H1 (cell line): Measurements from ENCODE around the gene CSNK2B. TPM values are rescaled to one million over a fixed set of nuclear protein-coding genes. Genes with fewer than 3 reads are reported as not detected.

ENCODE experiments used
- CTCF ChIA-PET: fragments of 300-600 bp; sonication (Branson Sonifier 250); formaldehyde crosslinking; loops from one replicate; lab custom pipeline; 2021; ENCODE audit not compliant: partially characterized antibody; lab: Charles Lee
- POLR2A ChIA-PET: fragments of 300-600 bp; sonication (Branson Sonifier 250); formaldehyde crosslinking; loops from one replicate; lab custom pipeline; 2021; ENCODE audit warnings: inconsistent platforms; ENCODE audit not compliant: partially characterized antibody; lab: Charles Lee
- DNase-seq, 2 experiments: peaks; one replicate each; pipeline versions ENCODE4 v3.0.0 to v3.0.0-alpha.2; 2010 to 2022; ENCODE audit warnings: low spot score in 2 of 2, low read depth in 1 of 2, mixed read lengths in 1 of 2
- FAIRE-seq: peaks from 2 replicates; lab custom pipeline; 2011; peaks lifted over from hg19 to GRCh38; lab: Jason Lieb, UNC
- H2AFZ ChIP-seq: 2 replicates; pipeline ENCODE4 v1.8.1; 2012; ENCODE audit warnings: low read length, inconsistent platforms
- H2AK5ac ChIP-seq: 2 replicates; pipeline ENCODE4 v1.6.1; 2013; ENCODE audit warnings: low read depth, low read length
- H2BK120ac ChIP-seq: replicated peaks from 2 replicates; pipeline ENCODE3; 2013; ENCODE audit warnings: low read depth, low read length, inconsistent platforms
- H2BK12ac ChIP-seq: 2 replicates; pipeline ENCODE4 v1.6.1; 2013; ENCODE audit warnings: low read depth, low read length
- H2BK15ac ChIP-seq: 2 replicates; pipeline ENCODE4 v1.6.1; 2013; ENCODE audit warnings: low read length
- H2BK20ac ChIP-seq: 2 replicates; pipeline ENCODE4 v1.6.1; 2013; ENCODE audit warnings: low read length
- H2BK5ac ChIP-seq: 2 replicates; pipeline ENCODE4 v1.6.1; 2013; ENCODE audit warnings: low read depth, low read length
- H3K14ac ChIP-seq: 2 replicates; pipeline ENCODE4 v1.6.1; 2013; ENCODE audit warnings: inconsistent platforms; ENCODE audit not compliant: insufficient read length
- H3K18ac ChIP-seq: 2 replicates; pipeline ENCODE4 v1.6.1; 2013; ENCODE audit warnings: low read length; ENCODE audit errors: extremely low read depth
- H3K23ac ChIP-seq: 2 replicates; pipeline ENCODE4 v1.6.1; 2013; ENCODE audit warnings: inconsistent platforms; ENCODE audit not compliant: insufficient read length
- H3K23me2 ChIP-seq: 2 replicates; pipeline ENCODE4 v1.6.1; 2013; ENCODE audit warnings: low read depth, low read length
- H3K27ac ChIP-seq: 2 replicates; pipeline ENCODE4 v1.6.1; 2011; ENCODE audit warnings: low read depth, low read length, inconsistent platforms
- H3K27me3 ChIP-seq, 4 experiments: replicated peaks in 1 of 4; 1 replicate in 1 of 4; 2 replicates in 3 of 4; pipeline versions ENCODE4 v1.6.1 to v1.8.1; 2011 to 2013; ENCODE audit warnings: low read length in 3 of 4, mild to moderate bottlenecking in 3 of 4, inconsistent platforms in 2 of 4, mixed read lengths in 2 of 4, moderate library complexity in 1 of 4; ENCODE audit not compliant: control insufficient read depth in 3 of 4, insufficient read depth in 3 of 4; ENCODE audit errors: extremely low read depth in 1 of 4
- H3K36me3 ChIP-seq, 4 experiments: 2 replicates each; pipeline versions ENCODE4 v1.6.1 to v1.8.1; 2011 to 2013; ENCODE audit warnings: mild to moderate bottlenecking in 4 of 4, low read length in 3 of 4, moderate library complexity in 2 of 4, control low read depth in 1 of 4, inconsistent platforms in 1 of 4; ENCODE audit not compliant: insufficient read depth in 4 of 4, control insufficient read depth in 2 of 4
- H3K4ac ChIP-seq: replicated peaks from 2 replicates; pipeline ENCODE3; 2013; ENCODE audit warnings: low read length, low read depth, mixed read lengths, inconsistent platforms; ENCODE audit not compliant: insufficient read length
- H3K4me1 ChIP-seq, 4 experiments: replicated peaks in 1 of 4; 1 replicate in 1 of 4; 2 replicates in 3 of 4; pipeline versions ENCODE4 v1.6.1 to v1.8.1; 2011 to 2013; ENCODE audit warnings: low read length in 3 of 4, inconsistent platforms in 2 of 4, mixed read lengths in 1 of 4; ENCODE audit not compliant: insufficient read depth in 4 of 4, control insufficient read depth in 3 of 4
- H3K4me2 ChIP-seq, 2 experiments: 2 replicates each; pipeline versions ENCODE4 v1.6.1 to v1.8.1; 2011 to 2013; ENCODE audit warnings: low read depth in 2 of 2, low read length in 2 of 2, control low read depth in 1 of 2, inconsistent platforms in 1 of 2, mild to moderate bottlenecking in 1 of 2; ENCODE audit not compliant: insufficient read depth in 1 of 2
- H3K4me3 ChIP-seq, 4 experiments: fragments of 200-600, 300-600 bp in 1 of 4; sonication (generic), shearing (Covaris generic), sonication (Bioruptor Twin) in 1 of 4; 2 replicates each; pipeline versions ENCODE4 v1.5.1 to v1.8.1; 2011 to 2016; ENCODE audit warnings: low read length in 4 of 4, low read depth in 3 of 4, control low read depth in 2 of 4, inconsistent platforms in 2 of 4, mild to moderate bottlenecking in 2 of 4, mixed read lengths in 1 of 4, moderate library complexity in 1 of 4; ENCODE audit not compliant: insufficient read depth in 2 of 4; ENCODE audit errors: extremely low read depth in 1 of 4
- H3K56ac ChIP-seq: replicated peaks from 2 replicates; pipeline ENCODE3; 2013; ENCODE audit warnings: low read depth, mild to moderate bottlenecking, mixed read lengths, low read length, inconsistent platforms; ENCODE audit not compliant: insufficient read length
- H3K79me1 ChIP-seq: 2 replicates; pipeline ENCODE4 v1.6.1; 2013; ENCODE audit warnings: low read depth, low read length, control low read depth
- H3K79me2 ChIP-seq, 2 experiments: 2 replicates each; pipeline versions ENCODE4 v1.6.1 to v1.8.1; 2012 to 2013; ENCODE audit warnings: low read length in 2 of 2, mild to moderate bottlenecking in 2 of 2, inconsistent platforms in 1 of 2; ENCODE audit not compliant: insufficient read depth in 2 of 2, control insufficient read depth in 1 of 2
- H3K9ac ChIP-seq, 4 experiments: replicated peaks in 1 of 4; 1 replicate in 1 of 4; 2 replicates in 3 of 4; pipeline versions ENCODE4 v1.6.1 to v1.8.1; 2011 to 2013; ENCODE audit warnings: low read depth in 3 of 4, low read length in 3 of 4, control low read depth in 2 of 4, mild to moderate bottlenecking in 2 of 4, moderate library complexity in 2 of 4, inconsistent platforms in 1 of 4; ENCODE audit errors: extremely low read depth in 1 of 4
- H3K9me3 ChIP-seq, 2 experiments: 2 replicates each; pipeline versions ENCODE4 v1.6.1 to v1.8.1; 2012 to 2013; ENCODE audit warnings: mild to moderate bottlenecking in 2 of 2, moderate library complexity in 2 of 2, control low read depth in 1 of 2, inconsistent platforms in 1 of 2, low read depth in 1 of 2, low read length in 1 of 2, mixed read lengths in 1 of 2; ENCODE audit not compliant: insufficient read depth in 2 of 2
- H4K20me1 ChIP-seq, 2 experiments: replicated peaks in 1 of 2; 2 replicates each; pipeline versions ENCODE3 to v1.8.1; 2011 to 2013; ENCODE audit warnings: inconsistent platforms in 2 of 2, low read length in 2 of 2, mild to moderate bottlenecking in 1 of 2; ENCODE audit not compliant: insufficient read depth in 2 of 2, control insufficient read depth in 1 of 2
- H4K5ac ChIP-seq: 2 replicates; pipeline ENCODE4 v1.6.1; 2013; ENCODE audit warnings: low read length, low read depth, mixed read lengths, inconsistent platforms; ENCODE audit not compliant: insufficient read length
- H4K8ac ChIP-seq: 2 replicates; pipeline ENCODE4 v1.8.0; 2013; ENCODE audit warnings: mild to moderate bottlenecking, moderate library complexity, low read length, inconsistent platforms; ENCODE audit not compliant: insufficient read depth; ENCODE audit errors: extremely low read depth
- H4K91ac ChIP-seq: replicated peaks from 2 replicates; pipeline ENCODE3; 2013; ENCODE audit warnings: low read length, mixed read lengths, inconsistent platforms; ENCODE audit not compliant: insufficient read length
- POLR2AphosphoS5 ChIP-seq: IDR thresholded peaks from 2 replicates; pipeline ENCODE4 v1.6.1; 2011; ENCODE audit warnings: low read depth, low read length
- RNF2 ChIP-seq: fragments of 200-900, 300-1000 bp; sonication (generic); IDR thresholded peaks from 2 replicates; pipeline ENCODE4 v1.7.1; 2016; ENCODE audit warnings: borderline replicate concordance, low read depth, mild to moderate bottlenecking, antibody characterized with exemption, low read length; ENCODE audit not compliant: poor library complexity, severe bottlenecking; ENCODE audit errors: missing control alignments
- whole genome bisulfite sequencing, 2 experiments: shearing (Covaris generic) in 1 of 2; methylation state at CpG; one replicate each; pipeline versions ENCODE4 v1.1.6 to v1.1.7; 2013 to 2015; ENCODE audit warnings: low lambda C conversion rate in 2 of 2, mixed read lengths in 2 of 2, inconsistent platforms in 1 of 2, low coverage in 1 of 2, missing lambda C conversion rate in 1 of 2; ENCODE audit not compliant: insufficient replicate concordance in 2 of 2, insufficient coverage in 1 of 2, insufficient read length in 1 of 2; ENCODE audit errors: extremely low coverage in 1 of 2, missing lambda C conversion rate in 1 of 2; 5-methylcytosine and 5-hydroxymethylcytosine counted together
- polyA plus RNA-seq, 7 experiments: library from polyadenylated mRNA; depleted of rRNA in 3 of 7; stranded (reverse) in 5 of 7; unstranded in 2 of 7; fragments of >200 nt in 5 of 7; fragments of 200-250 nt in 2 of 7; gene quantifications; 1 replicate in 5 of 7; 2 replicates in 1 of 7; 4 replicates in 1 of 7; pipeline versions ENCODE4 v1.2.1 to v1.2.3, GENCODE V29; 2011 to 2013; ENCODE audit warnings: missing spikeins in 2 of 7, mixed read lengths in 2 of 7
- total RNA-seq: library from RNA; stranded (reverse); fragmentation: NEBNext Ultra II Directional; extraction: Animal tissue kit (Norgen Biotek cat#: 25700); gene quantifications from 2 replicates; pipeline ENCODE4 v1.2.1, GENCODE V29; 2021

CSNK2B gene
- total and polyA plus RNA-seq, 2 of the 8 experiments (the other 6 are each of a cell fraction or from before 2014, with no cell fraction given), result 169 to 208 TPM

DNA sequence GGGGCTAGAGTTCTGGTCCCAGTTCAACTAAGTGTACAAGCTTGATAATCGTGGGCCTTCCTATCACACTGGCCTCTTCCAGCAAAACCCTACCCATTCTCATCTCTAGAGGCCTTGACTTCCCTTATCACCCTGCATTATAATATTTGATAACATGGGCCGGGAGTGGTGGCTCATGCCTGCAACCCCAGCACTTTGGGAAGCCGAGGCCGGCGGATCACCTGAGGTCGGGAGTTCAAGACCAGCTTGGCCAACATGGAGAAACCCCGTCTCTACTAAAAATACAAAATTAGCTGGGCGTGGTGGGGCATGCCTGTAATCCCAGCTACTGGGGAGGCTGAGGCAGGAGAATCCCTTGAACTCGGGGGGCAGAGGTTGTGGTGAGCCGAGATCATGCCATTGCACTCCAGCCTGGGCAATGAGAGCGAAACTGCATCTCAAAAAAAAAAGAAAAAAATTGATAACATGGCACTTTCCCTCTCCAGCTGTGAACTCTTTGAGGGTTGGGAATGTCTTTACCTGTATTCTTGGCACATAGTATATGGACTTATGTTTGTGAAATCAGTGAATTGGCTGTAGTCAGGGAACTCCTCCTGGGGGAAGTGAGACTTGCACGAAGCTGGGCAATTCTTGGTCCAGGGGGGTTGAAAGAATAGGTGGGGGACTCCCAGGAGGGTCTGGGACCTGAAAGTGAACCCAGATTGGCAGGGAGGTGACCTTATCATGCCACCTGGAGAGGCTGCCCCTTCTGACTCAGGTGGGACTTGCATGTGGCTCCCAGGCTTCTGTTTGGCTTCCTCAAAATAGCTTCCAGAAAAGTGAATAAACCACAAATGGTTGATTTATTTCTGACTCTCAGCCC, 4.4 kb upstream of the CSNK2B start:
- no peak overlapping the region for H2BK5ac ChIP-seq
- 90% methylated on average over 11 of the region's 12 CpGs; no CpG with 5 or more reads in 1 of the 2 experiments for WGBS, 2 experiments
- no peaks in the 10 kb centered on the region for H3K27me3 ChIP-seq
- DNase-seq, result no peak
- no peak overlapping the region for H3K18ac ChIP-seq
- TF ChIP-seq RNF2, result no peak
- TF ChIP-seq POLR2AphosphoS5, result no peak
- CTCF ChIA-PET, result interaction anchor here (0.6 to 2.1 kb wide), 18 partner anchors 8 to 226 kb away, joined by 3 to 6 read pairs (median 3); partner anchors contain the start of genes ATP6V1G2, BAG6 and LY6G5B
- H3K14ac ChIP-seq, result no peak overlapping the region
- no peak overlapping the region for H2BK20ac ChIP-seq
- H4K91ac ChIP-seq, result no peak overlapping the region
- no peak overlapping the region for H2BK120ac ChIP-seq
- no peak overlapping the region for H4K5ac ChIP-seq
- no peak overlapping the region for H4K8ac ChIP-seq
- peak overlapping the region in 3 of 4 experiments; percentile 85 to 94 (median 90); a peak in 5 of 8 replicates for H3K4me3 ChIP-seq
- H3K56ac ChIP-seq, result no peak overlapping the region
- H4K20me1 ChIP-seq, result peaks cover 1 to 3% of the 10 kb centered on the region in 2 experiments
- peaks cover 0 to 15% (median 4%) of the 10 kb centered on the region in 4 experiments; a peak in 5 of 7 replicates for H3K4me1 ChIP-seq
- H3K79me2 ChIP-seq, result peaks cover 0 to 45% of the 10 kb centered on the region in 2 experiments; a peak in 3 of 4 replicates
- H3K36me3 ChIP-seq, result peaks cover 4 to 19% (median 9%) of the 10 kb centered on the region in 4 experiments; a peak in 6 of 8 replicates
- no peak overlapping the region for H2BK12ac ChIP-seq
- H3K4me2 ChIP-seq, result peak overlapping the region; percentile 94 to 95
- H3K27ac ChIP-seq, result no peak overlapping the region
- H2BK15ac ChIP-seq, result no peak overlapping the region
- no peak overlapping the region for H3K9ac ChIP-seq
- no peak for FAIRE-seq
- no peaks in the 10 kb centered on the region for H3K9me3 ChIP-seq
- H3K23me2 ChIP-seq, result peaks cover 9% of the 10 kb centered on the region
- no peak overlapping the region for H3K23ac ChIP-seq
- H3K79me1 ChIP-seq, result peaks cover 10% of the 10 kb centered on the region
- no peak overlapping the region for H2AFZ ChIP-seq
- POLR2A ChIA-PET, result interaction anchor here (0.5 to 25.5 kb wide), 30 partner anchors 8 to 202 kb away, joined by 3 to 883 read pairs (median 4); partner anchors contain the start of genes AIF1, APOM, ATP6V1G2 and BAG6
- no peak overlapping the region for H2AK5ac ChIP-seq
- H3K4ac ChIP-seq, result no peak overlapping the region
